LoVo (cell line): ENCODE measurements around the gene RTN4RL1.
A peak's percentile ranks its signal among the peaks of the same experiment; 100 is the strongest.
"Not testable (repeated sequence)": the region's sequence is repeated elsewhere in the genome, so short reads cannot be mapped to it uniquely, and the experiment has no call there.

Source experiments
- DNase-seq: peaks from one replicate; pipeline ENCODE4 v3.0.0-alpha.2; 2016; ENCODE audit warnings: low spot score

Gene RTN4RL1

DNA sequence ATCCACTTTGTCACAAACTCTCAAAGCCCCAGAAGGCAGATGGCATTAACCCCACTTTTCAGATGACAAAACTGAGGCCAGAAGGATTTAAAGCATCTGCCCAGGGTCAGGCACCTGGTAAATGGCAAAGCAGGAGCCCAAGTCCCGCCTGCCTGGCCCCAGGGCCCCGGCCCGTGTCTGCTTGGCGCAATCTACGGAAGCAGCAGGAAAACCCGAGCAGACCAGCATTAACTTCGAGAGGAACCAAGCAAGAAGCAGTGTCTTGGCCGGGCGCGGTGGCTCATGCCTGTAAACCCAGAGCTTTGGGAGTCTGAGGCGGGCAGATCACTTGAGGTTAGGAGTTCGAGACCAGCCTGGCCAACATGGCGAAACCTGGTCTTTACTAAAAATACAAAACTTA lies 21.6 kb downstream of the RTN4RL1 start:
- no peak for DNase-seq

DNA sequence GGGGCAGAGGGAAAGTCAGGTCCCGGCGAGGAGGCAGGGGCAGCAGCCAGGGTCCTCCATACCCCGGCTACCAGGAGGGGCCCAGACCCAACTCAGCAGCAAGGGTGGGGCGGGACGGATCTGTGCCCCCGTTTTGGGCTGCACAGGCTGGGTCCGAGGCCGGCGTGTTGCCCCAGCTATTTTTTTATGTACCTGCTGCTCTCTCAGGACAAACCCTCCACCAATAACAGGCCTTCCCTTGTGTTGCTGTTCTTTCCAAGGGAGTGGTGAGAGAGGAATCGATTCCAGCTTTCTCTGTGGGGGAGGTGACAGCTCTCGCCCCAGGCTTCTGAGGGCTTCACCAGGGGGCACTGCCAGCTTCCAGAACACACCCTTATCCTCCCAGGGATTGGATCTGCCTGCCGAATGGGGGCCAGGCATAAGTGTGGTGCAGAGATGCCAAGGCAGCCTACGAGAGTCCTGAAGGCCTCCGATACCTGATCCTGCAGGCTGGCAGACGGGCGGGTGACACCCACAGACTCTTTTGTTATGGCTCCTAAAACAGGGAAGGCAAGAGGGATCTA lies 22.3 kb downstream of the RTN4RL1 start:
- no peak for DNase-seq

DNA sequence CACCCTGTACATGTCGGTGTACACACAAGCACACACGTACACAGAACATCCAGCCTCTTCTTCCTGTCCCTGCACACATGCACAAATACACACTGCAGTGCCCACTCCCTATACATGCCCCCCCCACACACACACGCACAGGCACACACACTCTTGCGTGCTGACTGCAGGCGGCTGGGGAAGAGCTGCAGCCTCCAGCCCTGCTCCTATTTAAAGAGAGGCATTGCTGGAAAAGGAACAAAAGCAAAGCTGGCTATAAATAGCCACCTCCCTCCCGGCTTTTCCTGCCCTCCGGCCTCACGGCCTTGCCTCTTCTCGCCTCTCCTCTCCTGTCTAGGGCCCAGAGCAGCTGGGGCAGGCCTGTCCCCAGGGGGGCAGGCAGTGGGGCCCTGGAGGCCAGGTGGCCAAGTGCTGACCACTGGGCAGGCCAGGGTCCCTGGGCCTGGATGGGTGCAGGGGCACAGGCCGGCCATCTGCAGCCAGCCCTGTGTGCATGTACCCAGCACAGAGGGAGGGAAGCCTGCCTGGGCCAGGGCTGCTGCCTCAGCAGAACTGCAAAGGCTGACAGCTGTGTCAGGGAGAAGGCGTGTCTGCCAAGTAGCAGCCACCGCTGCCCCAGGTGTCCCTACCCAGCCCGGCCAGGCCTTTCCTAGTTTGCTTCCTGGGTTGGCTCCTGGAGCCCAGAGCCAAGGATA lies 25.4 kb downstream of the RTN4RL1 start:
- DNase-seq: no peak

DNA sequence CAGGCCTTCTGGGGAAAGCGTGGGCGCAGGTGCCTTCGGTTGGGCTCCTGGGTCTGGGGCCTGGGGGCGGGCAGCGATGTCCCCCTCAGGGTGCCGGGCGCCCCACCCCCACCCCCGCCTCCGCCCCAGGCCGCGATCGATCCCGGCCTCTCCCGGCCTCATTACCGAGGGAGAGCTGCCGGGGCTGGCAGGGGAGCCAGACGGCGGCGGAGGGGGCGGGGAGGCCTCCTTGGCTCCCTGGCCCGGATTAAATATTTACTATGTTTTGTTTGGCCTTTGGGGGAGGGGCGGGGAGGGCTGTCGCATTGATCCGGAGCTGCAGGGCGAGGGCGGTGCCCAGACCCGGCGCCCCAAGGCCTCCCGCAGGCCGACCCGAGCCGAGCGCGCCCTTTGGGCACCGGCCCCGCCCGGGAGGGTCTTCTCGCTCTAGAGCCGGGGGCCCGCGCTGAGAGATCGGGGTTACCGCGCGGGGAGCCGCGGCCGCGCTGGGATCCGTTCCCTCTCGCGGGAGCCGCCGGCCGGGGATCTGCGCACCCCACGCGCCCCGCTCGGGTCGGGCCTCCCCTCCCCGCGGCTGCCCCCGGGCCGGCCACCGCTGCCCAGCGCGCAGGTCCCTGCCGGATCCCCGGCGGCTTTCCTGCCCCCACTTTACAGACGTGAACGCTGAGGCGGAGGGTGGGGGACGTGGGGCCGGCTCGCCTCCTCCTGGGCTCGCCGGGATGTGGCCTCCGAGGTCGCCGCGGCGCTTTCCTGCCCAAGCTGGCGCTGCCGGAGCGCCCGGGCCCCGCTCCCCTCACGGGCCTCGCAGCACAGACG lies 27.0 kb downstream of the RTN4RL1 start:
- DNase-seq: peak; percentile 59

DNA sequence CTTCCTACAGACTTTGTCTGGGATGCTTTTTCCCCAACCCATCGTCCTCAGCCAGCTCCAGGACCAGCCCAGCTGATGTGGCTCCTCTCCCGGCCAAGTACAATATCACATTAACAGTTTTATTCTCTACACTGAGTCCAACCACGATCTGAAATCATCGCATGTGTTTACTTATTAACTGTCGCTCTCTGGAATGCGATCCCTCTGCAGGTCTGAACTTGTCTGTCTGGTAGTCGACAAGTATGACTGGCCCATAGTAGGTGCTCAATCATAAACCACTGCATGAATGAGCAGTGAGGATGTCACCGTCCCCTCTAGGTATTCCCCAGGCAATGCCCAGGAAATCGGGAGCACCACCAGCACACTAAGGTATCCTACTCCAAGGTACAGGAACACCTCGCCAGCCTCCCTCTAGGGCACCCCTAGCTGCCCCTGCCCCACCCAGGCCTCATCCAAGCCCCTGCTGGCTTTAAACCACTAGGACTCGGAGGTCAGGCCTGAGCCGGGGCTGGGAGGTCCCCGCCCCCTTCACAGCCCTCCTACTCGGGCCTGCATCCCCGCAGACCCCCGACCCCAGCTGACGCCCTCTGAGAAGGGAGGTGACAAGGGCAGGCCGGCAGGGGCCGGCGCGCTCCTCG lies 27.7 kb downstream of the RTN4RL1 start:
- peak; percentile 13 for DNase-seq

DNA sequence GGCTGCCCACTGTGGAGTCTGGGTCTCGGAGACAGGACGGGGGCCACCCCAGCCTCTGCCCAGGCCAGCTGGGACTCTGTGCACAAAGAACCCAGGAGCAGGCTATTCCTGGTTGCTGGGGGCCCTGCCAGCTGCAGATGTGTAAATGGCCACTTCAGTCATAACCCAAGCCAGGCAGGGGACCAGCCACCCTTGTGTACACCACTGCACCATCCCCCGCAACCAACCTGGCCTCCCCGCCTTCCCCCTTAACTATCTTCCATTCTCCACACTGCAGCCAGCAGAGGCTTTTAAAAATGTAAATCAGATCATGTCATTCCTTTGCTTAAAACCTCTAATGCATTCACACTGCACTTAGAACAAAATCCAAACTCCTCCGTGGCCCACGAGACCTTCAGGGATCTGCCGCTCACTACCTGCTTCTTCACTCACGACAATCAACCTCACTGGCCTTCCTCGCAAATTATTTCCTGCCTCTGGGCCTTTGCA lies 28.3 kb downstream of the RTN4RL1 start:
- DNase-seq: no peak

DNA sequence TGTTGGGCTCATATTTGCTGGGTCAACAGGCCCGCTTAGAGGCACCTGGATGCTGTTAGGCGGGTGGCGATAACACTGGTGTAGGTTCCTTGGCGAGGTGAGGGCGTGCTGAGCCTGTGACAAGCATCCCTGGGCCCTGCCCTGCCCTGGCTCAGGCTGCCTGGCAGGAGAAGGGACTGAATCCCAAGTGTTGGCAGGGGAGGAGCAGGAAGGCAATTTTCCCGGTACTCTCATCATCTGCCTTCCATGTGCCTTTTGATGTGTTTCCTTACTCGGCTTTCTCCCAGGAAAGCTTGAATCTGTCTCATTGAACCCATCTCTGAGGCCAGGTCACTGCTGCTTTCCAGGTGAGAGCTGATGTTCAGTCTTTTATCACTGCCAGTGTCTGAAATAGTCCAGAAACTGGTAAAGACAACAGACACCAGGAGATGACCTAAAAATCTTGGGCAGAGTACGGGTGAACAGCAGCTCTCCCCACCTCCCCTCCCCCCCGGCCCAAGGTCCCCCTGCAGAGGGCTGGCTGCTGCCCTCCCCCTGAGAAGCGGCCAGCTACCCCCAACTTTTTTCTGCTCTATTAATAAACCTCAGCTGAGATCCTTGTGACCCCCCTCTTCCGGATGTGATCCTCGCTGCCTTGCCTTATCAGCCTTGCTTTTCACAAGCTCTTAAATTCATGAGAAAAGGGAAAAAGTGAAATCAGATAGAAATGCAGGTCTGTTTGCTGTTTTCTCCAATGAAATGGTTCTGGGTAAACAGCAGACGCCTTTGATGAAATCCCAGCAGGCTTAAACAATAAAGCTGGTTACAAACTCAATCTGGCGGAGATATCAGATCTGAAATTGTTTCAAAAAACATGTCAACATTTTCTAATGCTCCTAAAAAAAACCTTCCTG lies 29.0 kb downstream of the RTN4RL1 start:
- DNase-seq: no peak

DNA sequence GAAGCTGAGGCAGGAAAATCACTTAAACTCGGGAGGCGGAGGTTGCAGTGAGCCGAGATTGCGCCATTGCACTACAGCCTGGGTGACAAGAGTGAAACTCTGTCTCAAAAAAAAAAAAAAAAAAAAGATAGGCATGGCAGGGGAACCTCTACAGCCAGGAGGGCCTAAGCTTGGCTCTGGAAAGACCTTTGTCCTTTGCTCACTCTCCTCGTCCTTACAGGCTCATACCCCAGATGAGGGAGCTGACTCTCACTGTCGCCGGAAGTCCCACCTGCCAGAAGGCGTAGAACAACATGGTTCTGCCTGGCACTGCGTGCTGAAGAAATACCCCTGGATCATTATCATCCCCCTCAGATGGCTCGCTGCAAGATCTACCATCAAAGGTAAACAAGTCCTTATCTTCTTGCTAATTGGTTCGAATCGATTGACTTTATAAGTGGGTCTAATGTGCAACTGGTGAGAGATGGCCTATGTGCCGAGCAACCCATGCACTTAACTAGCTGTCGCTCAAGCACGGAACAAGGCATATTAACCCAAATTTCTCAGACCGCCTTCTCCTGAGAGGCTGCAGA lies 29.7 kb downstream of the RTN4RL1 start:
- no peak for DNase-seq

DNA sequence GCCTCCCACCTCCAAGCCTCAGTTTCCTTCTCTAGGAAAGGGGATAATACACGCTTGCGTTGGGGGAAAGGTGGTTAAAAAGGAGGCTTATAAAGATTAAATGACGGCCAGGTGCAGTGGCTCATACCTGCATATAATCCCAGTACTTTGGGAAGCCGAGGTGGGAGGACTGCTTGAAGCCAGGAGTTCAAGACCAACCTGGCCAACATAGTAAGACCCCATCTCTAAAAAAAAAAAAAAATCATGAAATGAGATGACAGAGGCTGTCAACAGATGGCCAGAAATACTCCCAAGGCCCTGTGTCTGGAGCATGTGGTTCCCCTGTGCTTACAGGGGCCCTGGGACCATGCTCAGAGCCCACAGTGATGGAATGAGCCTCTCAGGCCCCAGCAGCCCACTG lies 30.4 kb downstream of the RTN4RL1 start:
- no peak for DNase-seq

DNA sequence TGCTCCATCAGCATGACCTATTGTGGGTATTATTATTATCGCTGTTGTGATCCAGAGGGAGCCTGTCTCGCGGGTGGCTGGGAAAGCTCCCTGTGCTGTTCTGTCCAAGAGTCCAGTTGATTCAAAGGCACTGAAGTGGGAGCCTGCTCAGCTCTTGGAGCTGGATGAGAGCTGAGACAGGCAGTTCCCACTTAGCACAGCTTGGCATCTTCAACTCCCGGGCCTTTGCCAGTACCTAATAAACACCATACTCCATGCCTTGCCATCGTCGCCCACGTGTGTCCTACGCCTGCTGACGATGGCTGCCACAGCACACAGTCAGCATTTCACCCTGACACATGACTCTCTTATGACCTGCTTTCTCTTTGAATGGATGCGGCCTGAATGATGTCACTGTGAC lies 32.6 kb downstream of the RTN4RL1 start:
- DNase-seq: no peak

DNA sequence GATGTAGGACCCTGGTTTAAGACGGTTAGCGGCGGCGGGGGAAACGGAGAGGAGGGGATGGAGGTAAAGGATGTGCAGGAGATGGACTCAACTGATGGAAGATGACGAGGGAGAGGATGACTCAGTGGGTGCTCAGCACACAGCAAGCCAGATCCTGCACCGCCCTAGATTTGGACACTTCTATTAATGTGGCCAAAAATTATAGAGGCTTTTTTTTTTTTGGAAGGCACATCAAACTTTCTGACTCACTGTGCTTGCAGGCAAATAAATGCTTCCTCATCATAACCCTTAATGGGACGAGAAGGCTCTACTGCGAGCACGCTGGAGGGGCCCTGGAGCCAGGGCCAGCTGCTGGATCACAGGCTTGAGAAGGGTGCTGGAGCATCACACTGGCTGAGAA lies 36.0 kb downstream of the RTN4RL1 start:
- DNase-seq: no peak

DNA sequence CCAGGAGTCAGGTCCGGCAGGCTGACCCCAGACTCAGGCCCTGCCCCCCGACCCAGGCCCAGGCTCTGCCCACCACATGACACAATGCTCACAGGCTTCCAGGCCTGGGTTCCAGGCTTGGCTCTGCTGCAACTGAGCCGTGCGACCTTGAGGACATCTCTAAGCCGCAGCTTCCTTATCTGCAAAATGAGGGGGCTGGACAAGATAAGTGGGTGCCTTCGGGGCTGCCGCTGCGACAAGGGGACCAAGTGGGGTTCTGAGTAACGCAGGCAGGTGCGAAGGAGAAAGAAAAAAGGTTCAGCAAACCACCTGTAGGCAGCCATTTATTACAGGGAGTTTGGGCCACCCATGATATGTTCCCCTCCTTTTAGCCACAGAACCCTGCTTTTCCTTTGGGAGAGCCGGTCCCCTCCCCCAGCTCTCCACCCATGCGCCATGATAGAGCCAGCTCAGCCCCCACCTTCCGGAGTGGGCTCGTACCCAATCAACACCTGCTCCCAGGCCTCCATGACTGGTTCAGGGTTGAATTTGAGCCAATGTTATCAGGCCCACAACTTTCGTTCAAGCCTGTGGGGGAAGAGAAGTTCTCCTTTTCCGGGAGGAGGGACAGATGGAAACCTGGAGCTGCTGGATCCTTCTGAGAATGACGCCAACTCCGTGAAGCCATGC lies 38.2 kb downstream of the RTN4RL1 start:
- no peak for DNase-seq

DNA sequence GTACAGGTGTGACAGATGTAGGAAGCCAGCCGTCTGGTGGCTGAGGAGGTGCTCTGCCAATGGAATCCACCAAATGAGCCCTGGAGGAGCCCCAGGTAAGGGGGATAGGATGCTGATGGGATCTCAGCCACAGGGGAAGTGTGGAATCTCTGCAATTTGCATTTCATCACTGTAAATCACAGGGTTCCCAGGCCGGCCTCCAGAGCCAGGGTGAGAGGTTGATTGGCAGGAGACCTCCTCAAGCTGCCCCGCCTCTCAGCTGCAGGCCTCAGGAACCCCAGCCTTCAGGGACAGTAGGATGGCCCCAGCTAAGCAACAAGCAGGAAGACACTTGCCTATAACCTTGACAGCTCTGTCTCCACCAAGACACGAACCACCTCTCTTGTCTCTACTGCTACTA lies 39.4 kb downstream of the RTN4RL1 start:
- no peak for DNase-seq

DNA sequence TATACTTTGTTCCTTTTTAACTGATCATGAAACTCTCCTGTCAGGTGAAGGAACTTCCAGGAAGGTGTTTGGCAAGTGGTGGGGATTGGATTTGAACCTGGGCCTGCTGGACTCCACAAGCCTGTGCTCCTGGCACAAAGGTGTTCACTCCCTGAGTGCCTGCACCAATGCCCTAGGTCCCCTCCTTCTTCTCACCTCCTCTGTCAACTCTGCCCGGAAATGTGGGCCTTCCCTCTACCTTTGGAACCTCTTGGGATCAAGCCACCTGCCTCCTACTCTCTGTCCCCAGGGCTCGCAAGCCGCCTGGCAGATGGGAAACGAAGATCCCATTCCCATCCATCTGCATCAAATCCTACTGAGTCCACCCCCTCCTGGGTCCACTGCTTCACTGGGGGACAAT lies 40.0 kb downstream of the RTN4RL1 start:
- DNase-seq: no peak

DNA sequence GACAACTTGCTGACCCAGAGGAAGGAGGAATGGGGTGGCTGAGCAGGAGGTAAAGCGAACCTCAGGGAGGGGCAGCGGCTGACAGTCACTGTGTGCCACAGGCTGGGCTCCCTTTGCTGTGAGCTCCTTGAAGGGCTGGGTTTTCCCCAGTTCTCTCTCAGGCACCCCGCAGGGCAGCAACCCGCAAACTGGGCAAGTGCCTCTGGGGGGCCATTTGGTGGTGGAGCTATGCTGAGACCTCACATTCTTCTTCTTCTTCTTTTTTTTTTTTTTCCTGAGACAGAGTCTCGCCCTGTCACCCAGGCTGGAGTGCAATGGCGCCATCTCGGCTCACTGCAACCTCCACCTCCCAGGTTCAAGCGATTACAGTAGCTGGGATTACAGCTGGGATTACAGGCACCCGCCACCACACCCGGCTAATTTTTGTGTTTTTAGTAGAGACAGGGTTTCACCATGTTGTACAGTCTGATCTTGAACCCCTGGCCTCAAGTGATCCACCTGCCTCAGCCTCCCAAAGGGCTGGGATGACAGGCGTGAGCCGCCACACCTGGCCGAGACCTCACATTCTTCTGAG lies 42.3 kb downstream of the RTN4RL1 start:
- DNase-seq: not testable (repeated sequence)

DNA sequence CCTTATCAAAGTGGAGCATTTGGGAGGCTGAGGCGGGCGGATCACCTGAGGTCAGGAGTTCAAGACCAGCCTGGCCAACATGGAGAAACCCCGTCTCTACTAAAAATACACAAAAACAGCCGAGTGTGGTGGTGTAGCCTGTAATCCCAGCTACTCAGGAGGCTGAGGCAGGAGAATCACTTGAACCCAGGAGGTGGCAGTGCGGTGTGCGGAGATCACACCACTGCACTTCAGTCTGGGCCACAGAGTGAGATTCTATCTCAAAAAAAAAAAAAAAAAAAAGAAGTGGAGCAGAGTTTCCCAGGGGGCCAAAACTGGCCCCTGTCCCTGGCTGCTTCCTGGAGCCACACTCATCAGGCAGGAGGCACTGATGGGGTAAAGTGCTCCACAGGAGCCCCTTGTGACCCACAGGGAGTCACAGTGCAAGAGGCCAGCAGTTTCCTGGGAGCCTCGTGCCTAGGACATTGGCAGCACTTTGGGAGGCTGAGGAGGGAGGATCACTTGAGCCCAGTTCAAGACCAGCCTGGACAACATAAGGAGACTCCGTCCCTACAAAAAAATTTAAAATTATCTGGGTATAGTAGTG lies 44.4 kb downstream of the RTN4RL1 start:
- no peak for DNase-seq

DNA sequence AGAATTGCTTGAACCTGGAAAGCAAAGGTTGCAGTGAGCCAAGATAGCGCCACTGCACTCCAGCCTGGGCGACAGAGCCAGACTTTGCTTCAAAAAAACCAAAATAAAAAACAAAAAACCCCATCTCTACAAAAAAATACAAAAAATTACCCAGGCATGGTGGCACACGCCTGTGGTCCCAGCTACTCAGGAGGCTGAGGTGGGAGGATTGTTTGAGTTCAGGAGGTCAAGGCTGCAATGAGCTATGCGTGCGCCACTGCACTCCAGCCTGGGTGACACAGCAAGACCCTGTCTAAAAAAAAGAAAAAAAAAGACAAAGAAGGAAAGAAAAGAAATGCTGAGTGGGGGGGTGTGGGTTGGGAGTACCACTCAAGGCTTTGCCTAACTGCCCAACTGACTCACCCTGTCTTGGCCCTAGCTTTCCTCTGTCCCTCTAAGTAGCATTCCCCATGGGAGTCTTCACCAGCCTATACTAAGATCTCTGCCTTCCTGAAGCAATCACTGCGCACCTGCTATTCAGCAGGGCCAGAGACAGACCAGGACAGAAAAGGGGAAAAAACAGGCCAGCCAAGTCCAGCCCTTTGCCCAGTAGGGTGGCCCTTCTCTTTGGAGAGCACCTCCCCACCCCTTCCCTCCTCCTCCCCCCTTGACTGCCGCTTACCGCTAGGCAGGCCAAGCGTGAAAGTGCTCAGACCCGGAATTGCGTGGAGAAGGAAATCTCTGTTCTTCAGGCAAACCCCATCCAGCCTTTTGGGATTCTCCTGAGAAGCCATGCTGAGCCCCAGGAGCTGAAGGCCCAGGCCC lies 45.8 kb downstream of the RTN4RL1 start:
- no peak for DNase-seq

DNA sequence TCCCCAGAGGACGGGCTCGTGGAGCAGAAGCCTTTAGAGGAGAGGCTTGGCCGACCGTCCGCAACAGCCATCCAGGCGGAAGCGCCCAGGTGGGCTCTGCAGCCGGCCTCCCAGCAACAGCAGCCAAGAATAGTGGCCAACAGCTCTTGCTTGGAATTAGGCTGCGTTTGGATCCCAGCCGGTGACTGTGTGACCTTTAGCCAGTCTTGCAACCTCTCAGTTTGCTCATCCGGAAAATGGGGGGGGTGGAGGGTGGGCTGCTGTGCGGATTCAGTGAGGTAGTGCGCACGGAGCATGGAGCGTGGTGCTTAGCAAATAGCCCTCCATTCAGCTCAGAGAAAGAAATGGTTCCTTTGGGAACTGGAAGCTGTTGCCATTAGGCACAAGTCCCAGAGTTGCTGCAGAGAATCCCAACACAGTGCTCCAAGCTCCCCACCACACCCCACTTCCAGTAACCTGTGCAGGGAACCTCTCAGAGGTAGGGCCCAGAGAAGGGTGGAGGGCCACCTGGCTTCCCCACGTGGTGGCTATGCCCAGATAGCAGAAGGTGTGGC lies 46.7 kb downstream of the RTN4RL1 start:
- DNase-seq: no peak
